ENCODE measurements around the gene PLXNA4.

Gene PLXNA4

GRCh38 chr7:132450696-132451095 is 125.6 kb downstream of the PLXNA4 start:
- Histone ChIP-seq H3K4me1 (ENCODE audit: low read length) (peaks cover 6% of the 10 kb centered on the region; the same call in 1 of the 2 replicates), H2AFZ (ENCODE audit: low read depth, low read length) (no peak overlapping the region), H3K27ac (ENCODE audit: low read length) (no peak overlapping the region), H3K79me2 (ENCODE audit: low read length) (no peaks in the 10 kb centered on the region), H3K27me3 (ENCODE audit: low read depth, low read length) (peaks cover 18% of the 10 kb centered on the region), H3K4me3 (ENCODE audit: low read length) (no peak overlapping the region), H3K9ac (ENCODE audit: low read length) (no peak overlapping the region), H3K36me3 (replicated peaks; ENCODE audit: low read depth, low read length) (no peaks in the 10 kb centered on the region), H3K4me2 (ENCODE audit: low read length) (no peak overlapping the region), H3K9me3 (ENCODE audit: insufficient read depth, low read length) (no peaks in the 10 kb centered on the region), H4K20me1 (ENCODE audit: insufficient read depth, low read length) (no peaks in the 10 kb centered on the region)
- TF ChIP-seq EZH2phosphoT487 (IDR thresholded peaks at IDR 0.05; ENCODE audit: low read depth) = no peak
- TF ChIP-seq CTCF (IDR thresholded peaks at IDR 0.05; ENCODE audit: low read depth, low read length) = no peak

DNA sequence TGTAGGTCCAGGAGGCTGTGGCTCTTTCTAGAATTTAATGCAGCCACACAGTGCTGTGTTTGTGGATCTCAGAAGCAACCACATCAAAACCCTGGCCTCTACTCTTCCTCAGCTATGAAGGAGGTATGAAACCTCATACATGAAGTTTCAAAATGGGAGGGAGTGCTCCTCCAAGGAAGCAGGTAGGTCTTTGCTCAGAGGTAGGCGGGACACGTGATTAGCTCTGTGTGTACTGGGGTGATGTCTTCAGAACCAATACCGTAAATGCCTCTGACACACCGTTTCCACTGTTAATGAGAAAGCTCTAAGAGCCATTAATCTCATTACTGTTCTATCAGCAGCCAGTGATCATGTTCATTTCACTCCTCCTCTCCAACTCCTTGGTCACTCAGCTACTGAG is 126.1 kb downstream of the PLXNA4 start:
- TF ChIP-seq EZH2phosphoT487 (IDR thresholded peaks at IDR 0.05; ENCODE audit: low read depth) (no peak), CTCF (IDR thresholded peaks at IDR 0.05; ENCODE audit: low read depth, low read length) (no peak)
- Histone ChIP-seq H4K20me1 (ENCODE audit: insufficient read depth, low read length) (no peaks in the 10 kb centered on the region), H3K27ac (ENCODE audit: low read length) (no peak overlapping the region), H3K4me3 (ENCODE audit: low read length) (no peak overlapping the region), H3K36me3 (replicated peaks; ENCODE audit: low read depth, low read length) (no peaks in the 10 kb centered on the region), H3K4me1 (ENCODE audit: low read length) (peaks cover 6% of the 10 kb centered on the region; the same call in 1 of the 2 replicates), H3K9me3 (ENCODE audit: insufficient read depth, low read length) (no peaks in the 10 kb centered on the region), H3K9ac (ENCODE audit: low read length) (no peak overlapping the region), H3K79me2 (ENCODE audit: low read length) (no peaks in the 10 kb centered on the region), H2AFZ (ENCODE audit: low read depth, low read length) (no peak overlapping the region), H3K27me3 (ENCODE audit: low read depth, low read length) (peaks cover 18% of the 10 kb centered on the region), H3K4me2 (ENCODE audit: low read length) (no peak overlapping the region)

DNA sequence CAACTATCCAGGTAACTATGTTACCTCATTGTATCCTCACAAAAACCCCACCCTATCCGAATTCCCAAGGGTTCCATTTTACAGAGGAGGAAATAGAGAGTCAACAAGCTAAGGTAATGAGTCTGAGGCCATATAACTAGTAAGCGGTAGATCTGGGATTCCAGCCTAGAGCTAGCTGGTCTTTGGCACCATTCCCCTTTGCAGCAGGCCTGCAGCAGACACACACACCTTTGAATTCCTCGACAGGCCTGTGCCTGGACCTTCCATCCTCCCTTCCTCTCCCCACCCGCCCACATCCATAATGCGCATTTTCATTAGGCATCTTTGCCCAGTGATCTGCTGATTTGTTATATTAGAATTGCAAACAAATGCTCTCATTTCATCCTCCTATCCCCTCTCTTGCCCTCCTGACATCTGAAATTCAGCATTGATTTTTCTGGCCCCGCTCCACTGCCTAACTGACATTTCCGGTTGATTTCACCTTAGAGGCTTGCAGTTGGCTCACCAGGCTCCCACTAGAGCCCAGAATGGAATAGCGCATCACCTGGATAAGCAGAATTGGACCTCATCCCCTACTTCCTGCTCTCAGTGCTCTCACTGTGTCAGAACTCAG is 129.5 kb downstream of the PLXNA4 start:
- Histone ChIP-seq H3K4me3 (ENCODE audit: low read length) (no peak overlapping the region), H3K27ac (ENCODE audit: low read length) (no peak overlapping the region), H3K4me2 (ENCODE audit: low read length) (no peak overlapping the region), H3K9ac (ENCODE audit: low read length) (no peak overlapping the region), H3K79me2 (ENCODE audit: low read length) (no peaks in the 10 kb centered on the region), H4K20me1 (ENCODE audit: insufficient read depth, low read length) (no peaks in the 10 kb centered on the region), H3K27me3 (ENCODE audit: low read depth, low read length) (peaks cover 20% of the 10 kb centered on the region), H3K36me3 (replicated peaks; ENCODE audit: low read depth, low read length) (no peaks in the 10 kb centered on the region), H3K9me3 (ENCODE audit: insufficient read depth, low read length) (no peaks in the 10 kb centered on the region), H3K4me1 (ENCODE audit: low read length) (peaks cover 6% of the 10 kb centered on the region; the same call in 1 of the 2 replicates), H2AFZ (ENCODE audit: low read depth, low read length) (no peak overlapping the region)
- TF ChIP-seq CTCF (IDR thresholded peaks at IDR 0.05; ENCODE audit: low read depth, low read length) (no peak), EZH2phosphoT487 (IDR thresholded peaks at IDR 0.05; ENCODE audit: low read depth) (no peak)

DNA sequence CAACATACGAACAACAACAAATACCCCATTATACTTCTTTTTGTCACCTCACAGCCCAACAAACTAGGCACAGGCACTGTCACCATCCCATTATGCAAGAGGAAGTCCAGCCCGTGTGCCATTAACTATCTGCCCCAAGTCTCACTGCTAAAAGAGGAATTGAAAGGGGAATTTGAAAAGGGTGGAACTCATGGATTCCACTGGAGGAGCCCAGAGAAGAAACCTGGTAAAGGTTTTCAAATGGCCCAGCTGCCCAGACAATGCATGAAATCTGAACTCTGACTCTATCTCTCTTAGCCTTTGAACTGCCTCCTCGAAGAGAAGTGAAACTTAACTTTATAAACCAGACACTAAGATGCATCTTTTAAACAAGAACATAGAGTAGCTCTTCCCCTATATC is 130.0 kb downstream of the PLXNA4 start:
- Histone ChIP-seq H3K79me2 (ENCODE audit: low read length) (no peaks in the 10 kb centered on the region), H3K27me3 (ENCODE audit: low read depth, low read length) (peaks cover 21% of the 10 kb centered on the region), H3K9me3 (ENCODE audit: insufficient read depth, low read length) (no peaks in the 10 kb centered on the region), H3K4me2 (ENCODE audit: low read length) (no peak overlapping the region), H3K4me3 (ENCODE audit: low read length) (no peak overlapping the region), H3K36me3 (replicated peaks; ENCODE audit: low read depth, low read length) (no peaks in the 10 kb centered on the region), H4K20me1 (ENCODE audit: insufficient read depth, low read length) (no peaks in the 10 kb centered on the region), H3K9ac (ENCODE audit: low read length) (no peak overlapping the region), H3K4me1 (ENCODE audit: low read length) (peaks cover 6% of the 10 kb centered on the region; the same call in 1 of the 2 replicates), H2AFZ (ENCODE audit: low read depth, low read length) (no peak overlapping the region), H3K27ac (ENCODE audit: low read length) (no peak overlapping the region)
- TF ChIP-seq CTCF (IDR thresholded peaks at IDR 0.05; ENCODE audit: low read depth, low read length) (no peak), EZH2phosphoT487 (IDR thresholded peaks at IDR 0.05; ENCODE audit: low read depth) (no peak)
